ENCODE data around the gene SMYD3. TPM values are rescaled to one million over a fixed set of nuclear protein-coding genes. Genes with fewer than 3 reads are reported as not detected.

The SMYD3 gene
- total RNA-seq, 1 experiment from 2014 or later, result 25.5 TPM

DNA sequence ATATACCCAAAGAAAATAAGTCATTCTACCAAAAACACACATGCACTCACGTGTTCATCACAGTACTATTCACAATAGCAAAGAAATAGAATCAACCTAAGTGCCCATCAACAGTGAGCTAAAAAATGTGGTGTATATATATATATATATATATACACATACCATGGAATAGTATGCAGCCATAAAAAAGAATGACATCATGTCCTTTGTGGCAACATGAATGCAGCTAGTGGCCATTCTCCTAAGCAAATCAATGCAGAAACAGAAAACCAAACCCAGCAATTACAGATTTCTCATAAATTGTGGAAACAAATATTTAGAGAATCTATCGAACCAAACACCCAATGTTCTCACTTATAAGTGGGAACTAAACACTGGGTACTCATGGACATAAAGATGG, 585.7 kb downstream of the SMYD3 start:
- Histone ChIP-seq H3K27me3 (ENCODE audit: insufficient read depth, low read length) (no peaks in the 10 kb centered on the region; the same call in 1 of the 2 replicates), H2AK5ac (ENCODE audit: insufficient read length, low read length) (no peak overlapping the region)
- WGBS (ENCODE audit: extremely low coverage, insufficient read length, low lambda C conversion rate), result no CpG with 5 or more reads among the region's 2 CpGs

More for the DNA sequence above, 585.7 kb downstream of the SMYD3 start:
- Histone ChIP-seq H3K79me1 (ENCODE audit: insufficient read depth, low read depth, low read length, poor library complexity, severe bottlenecking) (no peaks in the 10 kb centered on the region), H4K8ac (replicated peaks; ENCODE audit: insufficient read length, low read depth, low read length) (no peak overlapping the region), H2BK20ac (ENCODE audit: low read depth, low read length, poor library complexity, severe bottlenecking) (no peak overlapping the region), H3K79me2 (ENCODE audit: insufficient read depth, low read length) (no peaks in the 10 kb centered on the region), H3K14ac (ENCODE audit: insufficient read depth, low read length) (no peak overlapping the region), H3K18ac (ENCODE audit: insufficient read length, low read depth, low read length) (no peak overlapping the region), H2AFZ (ENCODE audit: low read length) (no peak overlapping the region), H2BK15ac (ENCODE audit: low read depth, low read length) (no peak overlapping the region), H3K9me3 (ENCODE audit: control insufficient read depth, low read depth, low read length) (no peaks in the 10 kb centered on the region), H2BK12ac (ENCODE audit: insufficient read length, low read depth, low read length) (no peak overlapping the region), H3K4ac (ENCODE audit: low read depth, low read length) (no peak overlapping the region), H4K5ac (ENCODE audit: insufficient read length, low read depth, low read length) (no peak overlapping the region), H3K23me2 (ENCODE audit: insufficient read length, low read depth, low read length, poor library complexity, severe bottlenecking) (no peaks in the 10 kb centered on the region), H3K56ac (ENCODE audit: insufficient read length, low read depth, low read length) (no peak overlapping the region), H3K4me2 (ENCODE audit: insufficient read depth, insufficient read length, low read length) (no peak overlapping the region), H3K9ac (ENCODE audit: extremely low read depth, insufficient read length, low read length) (no peak overlapping the region), H3K23ac (ENCODE audit: insufficient read length, low read depth, low read length) (no peak overlapping the region), H3K27ac (ENCODE audit: insufficient read length, low read depth, low read length) (no peak overlapping the region), H2BK120ac (ENCODE audit: low read depth, low read length, poor library complexity, severe bottlenecking) (no peak overlapping the region), H3K4me1 (ENCODE audit: insufficient read depth, low read length) (no peaks in the 10 kb centered on the region), H3T11ph (ENCODE audit: low read length) (no peak overlapping the region), H4K20me1 (ENCODE audit: control insufficient read depth, insufficient read depth, insufficient read length) (no peaks in the 10 kb centered on the region), H4K91ac (ENCODE audit: insufficient read length, low read depth, low read length) (no peak overlapping the region), H2BK5ac (ENCODE audit: insufficient read length, low read length) (no peak overlapping the region)
- Mint-ChIP-seq H3K4me3 (no peak overlapping the region), H3K9me3 (no peaks in the 10 kb centered on the region; a peak in 1 of 5 replicates), H3K36me3 (ENCODE audit: insufficient read depth in 1 of 3, low read depth in 3 of 3) (peaks cover 0 to 4% (median 0%) of the 10 kb centered on the region in 3 experiments; a peak in 2 of 7 replicates), H3K27ac (no peak overlapping the region), H3K27me3 (ENCODE audit: low read depth) (no peaks in the 10 kb centered on the region), H3K4me1 (0 out of 4 replicates have a peak, but pooled peaks cover 0 to 2% of the 10 kb centered on the region in 2 experiments)
- TF ChIP-seq, protein P1, sequence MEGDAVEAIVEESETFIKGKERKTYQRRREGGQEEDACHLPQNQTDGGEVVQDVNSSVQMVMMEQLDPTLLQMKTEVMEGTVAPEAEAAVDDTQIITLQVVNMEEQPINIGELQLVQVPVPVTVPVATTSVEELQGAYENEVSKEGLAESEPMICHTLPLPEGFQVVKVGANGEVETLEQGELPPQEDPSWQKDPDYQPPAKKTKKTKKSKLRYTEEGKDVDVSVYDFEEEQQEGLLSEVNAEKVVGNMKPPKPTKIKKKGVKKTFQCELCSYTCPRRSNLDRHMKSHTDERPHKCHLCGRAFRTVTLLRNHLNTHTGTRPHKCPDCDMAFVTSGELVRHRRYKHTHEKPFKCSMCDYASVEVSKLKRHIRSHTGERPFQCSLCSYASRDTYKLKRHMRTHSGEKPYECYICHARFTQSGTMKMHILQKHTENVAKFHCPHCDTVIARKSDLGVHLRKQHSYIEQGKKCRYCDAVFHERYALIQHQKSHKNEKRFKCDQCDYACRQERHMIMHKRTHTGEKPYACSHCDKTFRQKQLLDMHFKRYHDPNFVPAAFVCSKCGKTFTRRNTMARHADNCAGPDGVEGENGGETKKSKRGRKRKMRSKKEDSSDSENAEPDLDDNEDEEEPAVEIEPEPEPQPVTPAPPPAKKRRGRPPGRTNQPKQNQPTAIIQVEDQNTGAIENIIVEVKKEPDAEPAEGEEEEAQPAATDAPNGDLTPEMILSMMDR (conservative IDR thresholded peaks at IDR 0.05), result no peak
- no peak for DNase-seq

All from H9 (cell line).